ENCODE results near the gene SCUBE2.

DNA sequence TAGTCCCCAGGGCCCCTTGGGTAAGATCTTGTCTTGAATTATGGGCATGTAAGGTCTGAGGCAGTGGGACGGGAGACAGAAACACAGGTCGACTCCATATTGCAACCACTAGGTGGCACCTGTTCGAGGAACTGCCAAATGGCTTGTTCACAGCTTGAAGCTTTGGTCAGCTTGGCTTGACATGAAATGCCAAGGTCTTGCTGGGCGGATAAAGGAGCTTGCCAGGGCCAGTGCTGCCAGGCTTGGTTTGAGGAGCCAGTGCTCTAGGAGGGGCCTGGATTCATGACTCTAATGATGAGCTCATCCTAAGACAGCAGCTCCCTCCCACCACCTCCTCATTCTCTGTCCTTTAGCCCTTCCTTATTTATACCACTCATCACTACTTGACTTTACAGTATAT is 75.7 kb downstream of the SCUBE2 start:
- TF ChIP-seq ZSCAN20 (CRISPR knock-in tag; IDR thresholded peaks at IDR 0.05) (no peak), ZC3H11A (IDR thresholded peaks at IDR 0.05) (no peak), EP300 (IDR thresholded peaks at IDR 0.05) (no peak)
- TF ChIP-seq, protein P1, sequence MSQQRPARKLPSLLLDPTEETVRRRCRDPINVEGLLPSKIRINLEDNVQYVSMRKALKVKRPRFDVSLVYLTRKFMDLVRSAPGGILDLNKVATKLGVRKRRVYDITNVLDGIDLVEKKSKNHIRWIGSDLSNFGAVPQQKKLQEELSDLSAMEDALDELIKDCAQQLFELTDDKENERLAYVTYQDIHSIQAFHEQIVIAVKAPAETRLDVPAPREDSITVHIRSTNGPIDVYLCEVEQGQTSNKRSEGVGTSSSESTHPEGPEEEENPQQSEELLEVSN (IDR thresholded peaks at IDR 0.05; ENCODE audit: borderline replicate concordance, low read depth) = no peak
- TF ChIP-seq, protein P2, sequence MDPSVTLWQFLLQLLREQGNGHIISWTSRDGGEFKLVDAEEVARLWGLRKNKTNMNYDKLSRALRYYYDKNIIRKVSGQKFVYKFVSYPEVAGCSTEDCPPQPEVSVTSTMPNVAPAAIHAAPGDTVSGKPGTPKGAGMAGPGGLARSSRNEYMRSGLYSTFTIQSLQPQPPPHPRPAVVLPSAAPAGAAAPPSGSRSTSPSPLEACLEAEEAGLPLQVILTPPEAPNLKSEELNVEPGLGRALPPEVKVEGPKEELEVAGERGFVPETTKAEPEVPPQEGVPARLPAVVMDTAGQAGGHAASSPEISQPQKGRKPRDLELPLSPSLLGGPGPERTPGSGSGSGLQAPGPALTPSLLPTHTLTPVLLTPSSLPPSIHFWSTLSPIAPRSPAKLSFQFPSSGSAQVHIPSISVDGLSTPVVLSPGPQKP (IDR thresholded peaks at IDR 0.05; ENCODE audit: low read depth, low read length) = no peak
- TF ChIP-seq, protein P3, sequence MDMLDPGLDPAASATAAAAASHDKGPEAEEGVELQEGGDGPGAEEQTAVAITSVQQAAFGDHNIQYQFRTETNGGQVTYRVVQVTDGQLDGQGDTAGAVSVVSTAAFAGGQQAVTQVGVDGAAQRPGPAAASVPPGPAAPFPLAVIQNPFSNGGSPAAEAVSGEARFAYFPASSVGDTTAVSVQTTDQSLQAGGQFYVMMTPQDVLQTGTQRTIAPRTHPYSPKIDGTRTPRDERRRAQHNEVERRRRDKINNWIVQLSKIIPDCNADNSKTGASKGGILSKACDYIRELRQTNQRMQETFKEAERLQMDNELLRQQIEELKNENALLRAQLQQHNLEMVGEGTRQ (IDR thresholded peaks at IDR 0.05) = no peak
- TF ChIP-seq, protein P4, sequence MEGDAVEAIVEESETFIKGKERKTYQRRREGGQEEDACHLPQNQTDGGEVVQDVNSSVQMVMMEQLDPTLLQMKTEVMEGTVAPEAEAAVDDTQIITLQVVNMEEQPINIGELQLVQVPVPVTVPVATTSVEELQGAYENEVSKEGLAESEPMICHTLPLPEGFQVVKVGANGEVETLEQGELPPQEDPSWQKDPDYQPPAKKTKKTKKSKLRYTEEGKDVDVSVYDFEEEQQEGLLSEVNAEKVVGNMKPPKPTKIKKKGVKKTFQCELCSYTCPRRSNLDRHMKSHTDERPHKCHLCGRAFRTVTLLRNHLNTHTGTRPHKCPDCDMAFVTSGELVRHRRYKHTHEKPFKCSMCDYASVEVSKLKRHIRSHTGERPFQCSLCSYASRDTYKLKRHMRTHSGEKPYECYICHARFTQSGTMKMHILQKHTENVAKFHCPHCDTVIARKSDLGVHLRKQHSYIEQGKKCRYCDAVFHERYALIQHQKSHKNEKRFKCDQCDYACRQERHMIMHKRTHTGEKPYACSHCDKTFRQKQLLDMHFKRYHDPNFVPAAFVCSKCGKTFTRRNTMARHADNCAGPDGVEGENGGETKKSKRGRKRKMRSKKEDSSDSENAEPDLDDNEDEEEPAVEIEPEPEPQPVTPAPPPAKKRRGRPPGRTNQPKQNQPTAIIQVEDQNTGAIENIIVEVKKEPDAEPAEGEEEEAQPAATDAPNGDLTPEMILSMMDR (IDR thresholded peaks at IDR 0.05) = peak; percentile 82
- TF ChIP-seq, protein P5, sequence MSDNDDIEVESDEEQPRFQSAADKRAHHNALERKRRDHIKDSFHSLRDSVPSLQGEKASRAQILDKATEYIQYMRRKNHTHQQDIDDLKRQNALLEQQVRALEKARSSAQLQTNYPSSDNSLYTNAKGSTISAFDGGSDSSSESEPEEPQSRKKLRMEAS (IDR thresholded peaks at IDR 0.05) = no peak

All from A549 (cell line).